Stimulated activated CD4-positive, alpha-beta T cell treated with anti-CD3 and anti-CD28 coated beads, Interleukin-1b, Interleukin-23, amount 100 ng/mL, for 1 hour (primary cell): ENCODE measurements around the gene SPATA21.

Experiments used
- DNase-seq, 2 donors: peaks; one replicate each; pipeline ENCODE4 v3.0.0-alpha.2; 2020; ENCODE audit warnings: low read depth in 2 of 2

SPATA21 gene

GRCh38 chr1:16420424-16421118 is 16.7 kb downstream of the SPATA21 start:
- DNase-seq, result no peak

GRCh38 chr1:16418823-16419425 is 18.3 kb downstream of the SPATA21 start:
- DNase-seq, result no peak

- no peak for DNase-seq
Measured at GRCh38 chr1:16413191-16413590, 24.0 kb downstream of the SPATA21 start.

- DNase-seq, result no peak
Measured at GRCh38 chr1:16410803-16411202, 26.4 kb downstream of the SPATA21 start.

GRCh38 chr1:16409536-16410152 is 27.6 kb downstream of the SPATA21 start:
- DNase-seq, result no peak

- no peak for DNase-seq
Measured at GRCh38 chr1:16406868-16407267, 30.4 kb downstream of the SPATA21 start.

- DNase-seq, result no peak
Measured at GRCh38 chr1:16405441-16405840, 31.8 kb downstream of the SPATA21 start.

- no peak for DNase-seq
Measured at GRCh38 chr1:16402742-16403141, 34.5 kb downstream of the SPATA21 start.

- DNase-seq, result no peak
Measured at GRCh38 chr1:16398371-16398953, 38.8 kb downstream of the SPATA21 start.

GRCh38 chr1:16397120-16397519 is 40.1 kb downstream of the SPATA21 start:
- DNase-seq, result no peak

GRCh38 chr1:16396591-16396990 is 40.6 kb downstream of the SPATA21 start:
- no peak for DNase-seq

- no peak for DNase-seq
Measured at GRCh38 chr1:16394977-16395376, 42.2 kb downstream of the SPATA21 start.

GRCh38 chr1:16393570-16394521 is 43.4 kb downstream of the SPATA21 start:
- no peak for DNase-seq

- no peak for DNase-seq
Measured at GRCh38 chr1:16392740-16393569, 44.3 kb downstream of the SPATA21 start.

GRCh38 chr1:16391411-16391810 is 45.8 kb downstream of the SPATA21 start:
- no peak for DNase-seq

GRCh38 chr1:16387201-16388188 is 49.7 kb downstream of the SPATA21 start:
- no peak for DNase-seq

GRCh38 chr1:16386454-16387113 is 50.6 kb downstream of the SPATA21 start:
- DNase-seq, result no peak

GRCh38 chr1:16385659-16386453 is 51.4 kb downstream of the SPATA21 start:
- no peak for DNase-seq
